HEK293 (cell line): ENCODE results near the gene CELSR1.

Source experiments
- CTCF ChIA-PET: fragments of 350-600 bp; formaldehyde crosslinking; extraction: SDS; loops from one replicate; lab custom pipeline; 2021; ENCODE audit warnings: antibody characterized with exemption; lab: Yijun Ruan, JAX
- POLR2A ChIA-PET: fragments of 300-600 bp; formaldehyde crosslinking; extraction: SDS; loops from one replicate; lab custom pipeline; 2020; ENCODE audit warnings: antibody characterized with exemption, inconsistent platforms; lab: Yijun Ruan, JAX
- H3K27ac ChIP-seq: fragments of 200-500 bp; sonication (Bioruptor generic); 2 replicates; pipeline ENCODE4 v1.5.1; 2014; ENCODE audit warnings: low read depth, low read length, control low read depth, inconsistent platforms; ENCODE audit errors: extremely low read depth
- H3K36me3 ChIP-seq, 2 experiments: fragments of 200-500 bp in 1 of 2; sonication (Bioruptor generic) in 1 of 2; 1 replicate in 1 of 2; 2 replicates in 1 of 2; pipeline ENCODE4 v1.5.1; 2014 to 2017; ENCODE audit warnings: inconsistent platforms in 2 of 2, low read length in 2 of 2; ENCODE audit not compliant: control insufficient read depth in 2 of 2, insufficient read depth in 1 of 2
- H3K4me1 ChIP-seq: fragments of 200-500 bp; sonication (Bioruptor generic); 2 replicates; pipeline ENCODE4 v1.5.1; 2014; ENCODE audit warnings: mild to moderate bottlenecking, low read length, inconsistent platforms; ENCODE audit not compliant: control insufficient read depth, insufficient read depth
- H3K4me3 ChIP-seq: 2 replicates; pipeline ENCODE4 v1.5.1; 2011; ENCODE audit warnings: low read depth, mild to moderate bottlenecking, control low read depth, low read length, moderate library complexity
- H3K9me3 ChIP-seq: fragments of 200-500 bp; sonication (Bioruptor generic); 2 replicates; pipeline ENCODE4 v1.5.1; 2014; ENCODE audit warnings: low read depth, low read length, inconsistent platforms; ENCODE audit not compliant: control insufficient read depth, insufficient read depth
- BCL11A ChIP-seq: fragments of 450-650 bp; formaldehyde crosslinking; IDR thresholded peaks from 2 replicates; pipeline ENCODE4 v1.5.1; 2016; ENCODE audit warnings: low read depth, missing biosample characterization, missing genetic modification characterization
- HIC1 ChIP-seq: fragments of 450-650 bp; formaldehyde crosslinking; IDR thresholded peaks from 2 replicates; pipeline ENCODE4 v1.5.1; 2016; ENCODE audit warnings: missing biosample characterization, missing genetic modification characterization
- INSM2 ChIP-seq: fragments of 450-650 bp; formaldehyde crosslinking; IDR thresholded peaks from 2 replicates; pipeline ENCODE4 v1.5.1; 2016; ENCODE audit warnings: missing biosample characterization, missing genetic modification characterization
- KLF1 ChIP-seq: fragments of 450-650 bp; formaldehyde crosslinking; IDR thresholded peaks from 2 replicates; pipeline ENCODE4 v1.5.1; 2016; ENCODE audit warnings: missing biosample characterization, missing genetic modification characterization
- KLF16 ChIP-seq: fragments of 450-650 bp; formaldehyde crosslinking; IDR thresholded peaks from 2 replicates; pipeline ENCODE4 v1.5.1; 2017; ENCODE audit warnings: missing biosample characterization, missing genetic modification characterization
- MYNN ChIP-seq: fragments of 450-650 bp; formaldehyde crosslinking; IDR thresholded peaks from 2 replicates; pipeline ENCODE4 v1.5.1; 2016; ENCODE audit warnings: missing biosample characterization, missing genetic modification characterization, borderline replicate concordance
- ZBTB20 ChIP-seq: fragments of 450-650 bp; formaldehyde crosslinking; IDR thresholded peaks from 2 replicates; pipeline ENCODE4 v1.5.1; 2016; ENCODE audit warnings: missing biosample characterization, missing genetic modification characterization
- ZBTB21 ChIP-seq: fragments of 450-650 bp; formaldehyde crosslinking; IDR thresholded peaks from 2 replicates; pipeline ENCODE4 v1.5.1; 2017; ENCODE audit warnings: missing biosample characterization, missing genetic modification characterization
- ZFP41 ChIP-seq: fragments of 450-650 bp; formaldehyde crosslinking; IDR thresholded peaks from 2 replicates; pipeline ENCODE4 v1.5.1; 2016; ENCODE audit warnings: missing biosample characterization, missing genetic modification characterization, borderline replicate concordance
- ZNF132 ChIP-seq: fragments of 450-650 bp; formaldehyde crosslinking; IDR thresholded peaks from 2 replicates; pipeline ENCODE4 v1.5.1; 2017; ENCODE audit warnings: missing biosample characterization, missing genetic modification characterization, borderline replicate concordance
- ZNF138 ChIP-seq: fragments of 450-650 bp; formaldehyde crosslinking; IDR thresholded peaks from 2 replicates; pipeline ENCODE4 v1.5.1; 2016; ENCODE audit warnings: missing biosample characterization, missing genetic modification characterization, borderline replicate concordance
- ZNF561 ChIP-seq: fragments of 450-650 bp; IDR thresholded peaks from 2 replicates; pipeline ENCODE4 v1.5.1; 2018; ENCODE audit warnings: missing biosample characterization, missing genetic modification characterization, borderline replicate concordance
- ZNF660 ChIP-seq: fragments of 450-650 bp; IDR thresholded peaks from 2 replicates; pipeline ENCODE4 v1.5.1; 2018; ENCODE audit warnings: missing biosample characterization, mild to moderate bottlenecking, missing genetic modification characterization
- ZNF776 ChIP-seq: fragments of 450-650 bp; formaldehyde crosslinking; IDR thresholded peaks from 2 replicates; pipeline ENCODE4 v1.5.0; 2017; ENCODE audit warnings: missing biosample characterization, missing genetic modification characterization, borderline replicate concordance
- TF ChIP-seq, protein P1 (sequence below): fragments of 450-650 bp; formaldehyde crosslinking; IDR thresholded peaks from 2 replicates; pipeline ENCODE4 v1.5.1; 2017; ENCODE audit warnings: missing biosample characterization, missing genetic modification characterization
- TF ChIP-seq, protein P2 (sequence below): fragments of 450-650 bp; formaldehyde crosslinking; IDR thresholded peaks from 2 replicates; pipeline ENCODE4 v1.5.1; 2016; ENCODE audit warnings: missing biosample characterization, missing genetic modification characterization
- TF ChIP-seq, protein P3 (sequence below): fragments of 450-650 bp; formaldehyde crosslinking; IDR thresholded peaks from 2 replicates; pipeline ENCODE4 v1.5.1; 2017; ENCODE audit warnings: missing biosample characterization, missing genetic modification characterization

CELSR1 gene

DNA sequence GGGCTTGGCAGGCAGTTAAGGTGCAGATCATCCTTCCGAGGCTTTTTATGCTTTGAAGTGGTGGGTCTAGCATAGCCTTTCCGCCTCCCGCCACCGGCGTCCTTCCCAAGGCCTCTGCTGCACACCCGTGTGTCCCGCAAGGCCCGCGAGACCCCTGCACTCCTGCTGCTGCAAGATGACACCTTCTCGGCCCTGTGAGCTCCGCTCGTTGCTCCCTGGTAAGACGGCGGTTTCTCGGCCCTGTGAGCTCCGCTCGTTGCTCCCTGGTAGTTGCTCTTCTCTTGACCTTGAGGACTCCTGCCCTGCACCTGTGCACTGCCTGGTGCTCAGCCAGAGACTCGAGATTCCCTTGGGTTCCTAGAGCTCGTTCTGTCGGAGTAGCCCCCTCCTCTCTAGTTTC lies 219.8 kb downstream of the CELSR1 start (continued):
- TF ChIP-seq, protein P1, sequence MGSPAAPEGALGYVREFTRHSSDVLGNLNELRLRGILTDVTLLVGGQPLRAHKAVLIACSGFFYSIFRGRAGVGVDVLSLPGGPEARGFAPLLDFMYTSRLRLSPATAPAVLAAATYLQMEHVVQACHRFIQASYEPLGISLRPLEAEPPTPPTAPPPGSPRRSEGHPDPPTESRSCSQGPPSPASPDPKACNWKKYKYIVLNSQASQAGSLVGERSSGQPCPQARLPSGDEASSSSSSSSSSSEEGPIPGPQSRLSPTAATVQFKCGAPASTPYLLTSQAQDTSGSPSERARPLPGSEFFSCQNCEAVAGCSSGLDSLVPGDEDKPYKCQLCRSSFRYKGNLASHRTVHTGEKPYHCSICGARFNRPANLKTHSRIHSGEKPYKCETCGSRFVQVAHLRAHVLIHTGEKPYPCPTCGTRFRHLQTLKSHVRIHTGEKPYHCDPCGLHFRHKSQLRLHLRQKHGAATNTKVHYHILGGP (tag by site-specific recombination): no peak
- no peak for TF ChIP-seq ZNF138 (tag by site-specific recombination)
- TF ChIP-seq ZBTB21 (tag by site-specific recombination): no peak
- TF ChIP-seq KLF1 (tag by site-specific recombination): no peak
- no peak for TF ChIP-seq KLF16
- no peak for TF ChIP-seq ZNF132 (tag by site-specific recombination)

DNA sequence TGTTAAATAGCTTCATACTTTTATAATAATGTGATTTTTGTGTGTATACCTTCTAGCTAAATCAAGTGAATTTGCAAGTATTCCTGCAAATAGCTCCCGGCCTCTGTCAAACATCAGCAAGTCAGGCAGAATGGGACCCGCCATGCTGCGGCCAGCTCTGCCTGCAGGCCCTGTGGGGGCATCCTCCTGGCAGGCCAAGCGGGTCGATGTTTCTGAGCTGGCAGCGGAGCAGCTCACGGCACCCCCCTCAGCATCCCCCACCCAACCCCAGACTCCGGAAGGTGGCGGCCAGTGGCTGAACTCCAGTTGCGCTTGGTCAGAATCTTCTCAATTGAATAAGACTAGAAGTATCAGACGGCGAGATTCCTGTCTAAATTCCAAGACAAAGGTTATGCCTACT lies 221.4 kb downstream of the CELSR1 start:
- no peaks in the 10 kb centered on the region for H3K4me1 ChIP-seq
- TF ChIP-seq ZFP41 (tag by site-specific recombination): no peak
- TF ChIP-seq MYNN (tag by site-specific recombination): no peak
- no peak for TF ChIP-seq BCL11A (tag by site-specific recombination)
- TF ChIP-seq ZNF561 (tag by site-specific recombination): no peak
- TF ChIP-seq, protein P2, sequence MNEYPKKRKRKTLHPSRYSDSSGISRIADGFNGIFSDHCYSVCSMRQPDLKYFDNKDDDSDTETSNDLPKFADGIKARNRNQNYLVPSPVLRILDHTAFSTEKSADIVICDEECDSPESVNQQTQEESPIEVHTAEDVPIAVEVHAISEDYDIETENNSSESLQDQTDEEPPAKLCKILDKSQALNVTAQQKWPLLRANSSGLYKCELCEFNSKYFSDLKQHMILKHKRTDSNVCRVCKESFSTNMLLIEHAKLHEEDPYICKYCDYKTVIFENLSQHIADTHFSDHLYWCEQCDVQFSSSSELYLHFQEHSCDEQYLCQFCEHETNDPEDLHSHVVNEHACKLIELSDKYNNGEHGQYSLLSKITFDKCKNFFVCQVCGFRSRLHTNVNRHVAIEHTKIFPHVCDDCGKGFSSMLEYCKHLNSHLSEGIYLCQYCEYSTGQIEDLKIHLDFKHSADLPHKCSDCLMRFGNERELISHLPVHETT (tag by site-specific recombination): no peak
- no peak for TF ChIP-seq HIC1 (tag by site-specific recombination)
- TF ChIP-seq ZBTB20 (tag by site-specific recombination): no peak
- no peak for TF ChIP-seq ZNF776
- TF ChIP-seq, protein P3, sequence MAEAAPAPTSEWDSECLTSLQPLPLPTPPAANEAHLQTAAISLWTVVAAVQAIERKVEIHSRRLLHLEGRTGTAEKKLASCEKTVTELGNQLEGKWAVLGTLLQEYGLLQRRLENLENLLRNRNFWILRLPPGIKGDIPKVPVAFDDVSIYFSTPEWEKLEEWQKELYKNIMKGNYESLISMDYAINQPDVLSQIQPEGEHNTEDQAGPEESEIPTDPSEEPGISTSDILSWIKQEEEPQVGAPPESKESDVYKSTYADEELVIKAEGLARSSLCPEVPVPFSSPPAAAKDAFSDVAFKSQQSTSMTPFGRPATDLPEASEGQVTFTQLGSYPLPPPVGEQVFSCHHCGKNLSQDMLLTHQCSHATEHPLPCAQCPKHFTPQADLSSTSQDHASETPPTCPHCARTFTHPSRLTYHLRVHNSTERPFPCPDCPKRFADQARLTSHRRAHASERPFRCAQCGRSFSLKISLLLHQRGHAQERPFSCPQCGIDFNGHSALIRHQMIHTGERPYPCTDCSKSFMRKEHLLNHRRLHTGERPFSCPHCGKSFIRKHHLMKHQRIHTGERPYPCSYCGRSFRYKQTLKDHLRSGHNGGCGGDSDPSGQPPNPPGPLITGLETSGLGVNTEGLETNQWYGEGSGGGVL (tag by site-specific recombination): no peak
- TF ChIP-seq ZNF660 (tag by site-specific recombination): no peak
- no peak for TF ChIP-seq INSM2 (tag by site-specific recombination)
- TF ChIP-seq, all 188 proteins: peak for 0
- CTCF ChIA-PET: interaction anchor here (0.6 to 7.5 kb wide), 12 partner anchors 9 to 318 kb away, joined by 3 to 65 read pairs (median 4); no protein-coding TSS in a partner anchor
- no peak overlapping the region for H3K27ac ChIP-seq
- H3K36me3 ChIP-seq: peaks cover 68 to 93% of the 10 kb centered on the region in 2 experiments
- POLR2A ChIA-PET: interaction anchor here (1.0 to 1.6 kb wide), 2 partner anchors 10 to 12 kb away, joined by 3 read pairs; no protein-coding TSS in a partner anchor
- no peaks in the 10 kb centered on the region for H3K9me3 ChIP-seq
- H3K4me3 ChIP-seq: no peak overlapping the region
